Upper lobe of left lung (tissue), 6 donors: ENCODE data around the gene AHDC1. TPM values are rescaled to one million over a fixed set of nuclear protein-coding genes. Genes with fewer than 3 reads are reported as not detected.
A peak's percentile ranks its signal among the peaks of the same experiment; 100 is the strongest.

Experiments
- ATAC-seq, 2 donors: fragments of 200-7000 bp; cut with Tn5 transposase; one replicate each; pipeline ENCODE4 v1.9.1; 2022; ENCODE audit warnings: mild to moderate bottlenecking in 2 of 2, moderate library complexity in 2 of 2; ENCODE audit not compliant: low FRiP score in 2 of 2
- DNase-seq, 2 donors: peaks; one replicate each; pipeline ENCODE4 v3.0.0-alpha.2; 2019 to 2020
- H3K27ac ChIP-seq, 4 donors: fragments of 200-600 bp; sonication (generic); one replicate each; pipeline ENCODE4 v1.5.1; 2016 to 2019
- H3K27me3 ChIP-seq, 4 donors: fragments of 200-600 bp; sonication (generic); one replicate each; pipeline ENCODE4 v1.5.1; 2017 to 2019
- H3K36me3 ChIP-seq, 4 donors: fragments of 200-600 bp; sonication (generic); one replicate each; pipeline ENCODE4 v1.5.1; 2016 to 2019
- H3K4me1 ChIP-seq, 4 donors: fragments of 200-600 bp; sonication (generic); one replicate each; pipeline ENCODE4 v1.5.1; 2018 to 2019
- H3K4me3 ChIP-seq, 4 donors: fragments of 200-600 bp; sonication (generic); one replicate each; pipeline ENCODE4 v1.5.1; 2017 to 2019; ENCODE audit warnings: mild to moderate bottlenecking in 2 of 4, moderate library complexity in 1 of 4
- H3K9me3 ChIP-seq, 4 donors: fragments of 200-600 bp; sonication (generic); one replicate each; pipeline ENCODE4 v1.5.1; 2018 to 2019
- CTCF ChIP-seq, 6 experiments: fragments of 450-650 bp in 4 of 6; fragments of 200-600 bp in 2 of 6; sonication (generic) in 2 of 6; IDR thresholded peaks; one replicate each; pipeline ENCODE4 v1.5.1; 2016 to 2019; ENCODE audit warnings: antibody characterized with exemption in 6 of 6
- EP300 ChIP-seq, 4 donors: sonication (generic); formaldehyde crosslinking; IDR thresholded peaks; one replicate each; pipeline ENCODE4 v1.5.1; 2017; ENCODE audit warnings: antibody characterized with exemption in 4 of 4, control low read depth in 2 of 4
- POLR2A ChIP-seq, 4 donors: fragments of 450-650 bp; IDR thresholded peaks; one replicate each; pipeline ENCODE4 v1.5.1; 2016 to 2017; ENCODE audit warnings: antibody characterized with exemption in 4 of 4, mild to moderate bottlenecking in 2 of 4
- POLR2AphosphoS5 ChIP-seq, 2 donors: sonication (generic); formaldehyde crosslinking; IDR thresholded peaks; one replicate each; pipeline ENCODE4 v1.5.1; 2017; ENCODE audit warnings: antibody characterized with exemption in 2 of 2
- WGBS, 2 donors: methylation state at CpG; one replicate each; pipeline ENCODE4 v1.1.5; 2017 to 2018; 5-methylcytosine and 5-hydroxymethylcytosine counted together
- total RNA-seq, 6 donors: library from RNA; depleted of rRNA in 4 of 6; stranded (reverse); fragments of >200 nt in 4 of 6; gene quantifications; one replicate each; pipeline versions ENCODE4 v1.1.0 to v1.2.1, GENCODE V29; 2016 to 2021
- donor health status: DM: no; HTN: no; CAD: no; lungs with moderate emphysema.
- donor health status: DM: no; HTN: yes; CAD: no; lungs with severe emphysema.

Gene AHDC1
- total RNA-seq, 6 donors from 2014 or later = 10.8 to 43.4 (median 26.2) TPM

DNA sequence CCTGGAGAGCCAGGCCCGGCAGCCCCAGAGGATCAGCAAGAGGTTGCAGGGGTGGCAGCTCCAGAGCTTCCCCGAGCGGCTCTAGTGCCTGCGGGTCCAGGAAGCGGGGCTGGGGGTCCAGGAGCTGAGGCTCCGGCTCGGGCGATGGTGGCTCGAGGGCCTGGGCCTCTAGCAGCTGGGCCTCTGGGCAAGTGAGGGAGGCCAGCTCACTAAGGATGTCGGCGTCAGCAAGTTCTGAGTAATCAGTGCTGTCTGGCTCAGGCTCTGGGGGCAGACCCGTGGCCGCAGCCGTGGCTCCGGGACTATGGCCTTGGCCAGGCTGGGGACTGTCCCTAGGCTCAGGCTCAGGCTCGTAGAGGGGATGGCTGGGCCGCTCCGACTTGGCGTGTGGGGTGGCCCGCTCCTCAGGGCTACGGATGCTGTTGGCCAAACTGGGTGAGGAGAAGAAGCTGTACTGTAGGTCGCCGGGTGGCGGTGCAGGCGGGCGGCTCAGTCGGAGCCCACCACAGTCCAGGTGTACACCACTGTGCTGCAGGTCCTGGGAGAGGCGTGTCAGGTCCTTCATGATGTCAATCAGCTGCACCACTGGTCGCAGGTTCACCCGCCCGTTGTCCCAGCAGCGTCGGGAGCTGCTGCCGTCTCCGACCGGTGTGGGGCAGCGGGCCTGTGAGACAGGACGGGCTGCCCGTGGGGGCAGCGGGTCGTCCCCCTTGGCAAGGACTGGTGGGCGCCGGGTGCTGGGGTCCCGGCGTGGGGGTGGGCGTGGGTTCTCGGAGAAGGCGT is 52.6 kb downstream of the AHDC1 start:
- ATAC-seq = no peak
- Histone ChIP-seq H3K36me3 (peaks cover 0 to 62% (median 53%) of the 10 kb centered on the region in 4 donors), H3K27ac (no peak overlapping the region)

DNA sequence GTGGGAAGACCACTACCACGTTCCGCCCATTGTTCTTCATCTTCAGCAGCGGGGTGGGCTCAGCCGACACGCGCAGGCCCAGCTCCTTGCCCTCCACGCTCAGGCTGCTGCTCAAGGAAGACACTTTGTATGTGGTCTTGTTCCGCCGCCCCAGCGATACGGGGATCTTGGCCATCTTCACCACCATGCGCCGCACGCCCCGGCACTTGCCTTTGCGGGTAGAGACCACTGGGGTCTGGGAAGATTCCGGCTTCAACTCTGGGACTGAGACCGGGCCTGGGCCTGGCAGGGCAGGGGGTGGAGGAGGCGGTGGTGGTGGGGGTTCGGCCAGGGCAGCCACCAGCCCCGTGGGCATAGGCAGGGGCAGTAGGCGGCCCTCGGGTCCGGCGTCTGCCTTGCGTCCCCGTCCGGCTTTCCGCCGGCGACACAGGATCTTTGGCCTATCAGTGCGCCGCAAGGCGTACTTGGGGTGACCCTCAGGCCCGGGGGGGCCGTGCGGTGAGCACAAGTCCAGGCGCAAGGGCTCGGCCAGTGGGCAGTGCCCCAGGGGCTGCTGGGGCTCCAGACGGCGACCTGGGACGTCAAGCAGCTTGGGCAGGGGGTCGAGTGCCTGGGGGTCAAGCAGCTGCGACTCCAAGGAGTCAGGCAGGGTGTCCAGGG is 53.3 kb downstream of the AHDC1 start:
- H3K36me3 ChIP-seq = peaks cover 0 to 64% (median 53%) of the 10 kb centered on the region in 4 donors
- H3K27me3 ChIP-seq = no peaks in the 10 kb centered on the region
- ATAC-seq (no peak), DNase-seq (peak in 1 of 2 donors; percentile 81)
- TF ChIP-seq EP300 (IDR thresholded peaks at IDR 0.05) (no peak), CTCF (IDR thresholded peaks at IDR 0.05) (no peak), POLR2AphosphoS5 (IDR thresholded peaks at IDR 0.05) (no peak), POLR2A (IDR thresholded peaks at IDR 0.05) (no peak)
- 96% methylated on average over 27 to 40 of the region's 44 CpGs for WGBS, 2 donors
- no peaks in the 10 kb centered on the region for H3K9me3 ChIP-seq
- H3K4me3 ChIP-seq = no peak overlapping the region
- H3K4me1 ChIP-seq = peaks cover 11 to 25% (median 18%) of the 10 kb centered on the region in 4 donors
- no peak overlapping the region for H3K27ac ChIP-seq

More for the DNA sequence above, 52.6 kb downstream of the AHDC1 start:
- H3K4me3 ChIP-seq = no peak overlapping the region
- WGBS, 2 donors = 95 to 100% methylated on average over 14 to 47 of the region's 48 CpGs
- DNase-seq = peak in 1 of 2 donors; percentile 81
- H3K4me1 ChIP-seq = peaks cover 15 to 25% (median 18%) of the 10 kb centered on the region in 4 donors
- no peaks in the 10 kb centered on the region for H3K27me3 ChIP-seq
- TF ChIP-seq CTCF (IDR thresholded peaks at IDR 0.05) (no peak), POLR2AphosphoS5 (IDR thresholded peaks at IDR 0.05) (no peak), EP300 (IDR thresholded peaks at IDR 0.05) (no peak), POLR2A (IDR thresholded peaks at IDR 0.05) (no peak)
- no peaks in the 10 kb centered on the region for H3K9me3 ChIP-seq

GRCh38 chr1:27549807-27550408 is 54.0 kb downstream of the AHDC1 start:
- H3K4me1 ChIP-seq = peaks cover 8 to 22% (median 17%) of the 10 kb centered on the region in 4 donors
- H3K9me3 ChIP-seq = no peaks in the 10 kb centered on the region
- peaks cover 0 to 66% (median 54%) of the 10 kb centered on the region in 4 donors for H3K36me3 ChIP-seq
- no peak overlapping the region for H3K4me3 ChIP-seq
- WGBS, 2 donors = 92 to 94% methylated on average over 28 to 37 of the region's 38 CpGs
- no peak for TF ChIP-seq EP300 (IDR thresholded peaks at IDR 0.05)
- TF ChIP-seq POLR2A (IDR thresholded peaks at IDR 0.05) = no peak
- no peak for TF ChIP-seq POLR2AphosphoS5 (IDR thresholded peaks at IDR 0.05)
- no peak for TF ChIP-seq CTCF (IDR thresholded peaks at IDR 0.05)
- H3K27ac ChIP-seq = no peak overlapping the region
- no peaks in the 10 kb centered on the region for H3K27me3 ChIP-seq
- ATAC-seq = no peak
- peak in 1 of 2 donors; percentile 81 for DNase-seq

DNA sequence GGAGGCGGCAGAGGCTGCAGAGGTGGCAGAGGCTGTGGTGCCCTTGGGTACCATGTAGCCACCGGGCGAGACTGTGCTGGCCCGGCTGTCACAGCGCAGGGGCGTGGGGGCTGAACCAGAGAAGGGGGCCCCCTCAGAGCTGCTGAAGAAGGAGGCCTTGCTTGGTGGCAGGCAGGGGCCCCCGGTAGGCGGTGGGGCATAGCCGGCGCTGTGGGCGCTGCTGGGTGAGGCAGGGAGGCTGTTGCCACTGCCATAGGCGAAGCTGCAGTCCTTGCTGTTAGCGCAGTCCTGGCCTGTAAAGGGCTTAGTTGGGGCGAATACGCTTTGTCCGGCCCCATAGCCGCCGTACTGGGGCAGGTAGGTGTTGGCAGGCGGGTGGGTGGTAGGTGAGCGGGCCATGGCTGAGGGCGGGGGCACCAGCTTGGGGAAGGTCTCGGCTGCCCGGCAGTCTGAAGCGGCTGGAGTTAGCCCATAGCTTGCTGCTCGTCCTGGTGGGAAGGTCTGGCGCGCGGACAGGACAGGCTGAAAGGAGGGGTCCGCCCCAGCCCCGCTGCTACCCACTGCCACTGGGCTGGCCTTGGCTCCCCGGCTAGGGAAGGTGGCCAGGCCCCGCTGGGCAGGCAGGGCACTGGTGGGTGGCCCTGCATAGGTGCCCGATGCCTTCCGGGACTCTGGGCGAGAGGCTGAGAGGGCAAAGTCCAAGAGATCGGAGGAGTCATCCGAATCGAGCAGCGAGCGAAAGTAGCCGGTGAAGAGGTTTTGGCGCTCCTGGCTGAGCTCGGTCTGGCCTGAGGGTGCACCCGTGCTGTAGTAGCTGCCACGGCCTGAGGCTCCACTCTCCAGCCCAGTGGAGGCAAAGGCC is 54.9 kb downstream of the AHDC1 start:
- TF ChIP-seq POLR2A (IDR thresholded peaks at IDR 0.05) = no peak
- TF ChIP-seq CTCF (IDR thresholded peaks at IDR 0.05) = no peak
- TF ChIP-seq EP300 (IDR thresholded peaks at IDR 0.05) = no peak
- TF ChIP-seq POLR2AphosphoS5 (IDR thresholded peaks at IDR 0.05) = no peak
- H3K4me3 ChIP-seq = no peak overlapping the region
- H3K27ac ChIP-seq = no peak overlapping the region
- DNase-seq (peak in 1 of 2 donors; percentile 81), ATAC-seq (no peak)
- peaks cover 8 to 21% (median 17%) of the 10 kb centered on the region in 4 donors for H3K4me1 ChIP-seq
- no peaks in the 10 kb centered on the region for H3K27me3 ChIP-seq
- H3K36me3 ChIP-seq = peaks cover 0 to 71% (median 56%) of the 10 kb centered on the region in 4 donors
- WGBS, 2 donors = 90 to 93% methylated on average over 16 to 41 of the region's 45 CpGs
- H3K9me3 ChIP-seq = no peaks in the 10 kb centered on the region
